NCI-H128 (cell line): Measurements from ENCODE around the gene TULP3.

Source experiments
- DNase-seq: peaks from one replicate; lab custom pipeline; 2025; ENCODE audit not compliant: unreplicated experiment; lab: John Stamatoyannopoulos, UW

TULP3 gene

DNA sequence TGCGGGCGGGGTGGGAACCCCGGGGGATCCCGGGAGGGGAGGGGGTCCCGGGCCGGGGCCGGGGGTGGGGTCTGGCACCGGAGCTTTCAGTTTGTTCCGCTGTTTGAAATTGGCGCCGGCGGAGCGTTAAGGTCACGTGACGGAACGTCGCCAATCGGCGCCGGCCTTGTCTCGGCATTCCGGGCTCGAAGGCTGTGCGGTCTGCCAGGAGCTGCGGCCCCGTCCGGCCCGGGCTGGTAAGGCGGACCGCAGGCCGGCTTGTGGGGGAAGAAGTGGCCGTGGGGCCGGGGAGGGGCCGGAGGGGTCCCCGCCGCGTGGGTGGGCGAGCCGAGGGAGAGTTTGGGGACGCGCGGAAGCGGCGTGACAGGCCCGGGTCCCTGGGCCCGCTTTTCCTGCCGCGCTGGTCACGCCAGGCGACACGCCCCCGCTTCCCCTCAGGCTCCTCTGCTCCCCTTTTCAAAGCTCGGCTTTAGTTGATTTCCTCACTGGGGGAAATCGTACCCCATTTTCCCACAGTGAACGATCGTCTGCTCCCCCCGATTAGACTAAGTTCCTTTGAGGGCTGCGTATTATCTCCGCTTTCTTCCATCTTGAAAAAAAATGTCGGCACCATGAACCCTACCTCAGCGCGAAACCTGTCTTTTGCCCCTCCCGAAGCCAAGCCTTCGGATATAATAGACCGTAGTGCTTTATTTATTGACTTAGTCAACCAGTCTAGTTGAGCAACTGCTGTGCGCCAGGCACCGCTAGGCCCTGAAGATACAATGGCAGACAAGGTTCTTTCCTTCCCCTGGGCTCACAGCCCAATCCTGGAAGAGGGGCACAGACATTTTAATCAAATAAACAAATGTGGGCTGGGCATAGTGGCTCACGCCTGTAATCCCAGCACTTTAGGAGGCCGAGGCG is 13.4 kb upstream of the TULP3 start, which contains the start of the genes FOXM1 and RHNO1:
FOXM1 (minus strand) TSS at position 128 of the 906 bp plus-strand sequence. CDS start 2,696 bp downstream, outside the sequence.
RHNO1 (plus strand) TSS at position 177 of the 906 bp plus-strand sequence. CDS start 8,144 bp downstream, outside the sequence.
- DNase-seq, result peak; percentile 70

DNA sequence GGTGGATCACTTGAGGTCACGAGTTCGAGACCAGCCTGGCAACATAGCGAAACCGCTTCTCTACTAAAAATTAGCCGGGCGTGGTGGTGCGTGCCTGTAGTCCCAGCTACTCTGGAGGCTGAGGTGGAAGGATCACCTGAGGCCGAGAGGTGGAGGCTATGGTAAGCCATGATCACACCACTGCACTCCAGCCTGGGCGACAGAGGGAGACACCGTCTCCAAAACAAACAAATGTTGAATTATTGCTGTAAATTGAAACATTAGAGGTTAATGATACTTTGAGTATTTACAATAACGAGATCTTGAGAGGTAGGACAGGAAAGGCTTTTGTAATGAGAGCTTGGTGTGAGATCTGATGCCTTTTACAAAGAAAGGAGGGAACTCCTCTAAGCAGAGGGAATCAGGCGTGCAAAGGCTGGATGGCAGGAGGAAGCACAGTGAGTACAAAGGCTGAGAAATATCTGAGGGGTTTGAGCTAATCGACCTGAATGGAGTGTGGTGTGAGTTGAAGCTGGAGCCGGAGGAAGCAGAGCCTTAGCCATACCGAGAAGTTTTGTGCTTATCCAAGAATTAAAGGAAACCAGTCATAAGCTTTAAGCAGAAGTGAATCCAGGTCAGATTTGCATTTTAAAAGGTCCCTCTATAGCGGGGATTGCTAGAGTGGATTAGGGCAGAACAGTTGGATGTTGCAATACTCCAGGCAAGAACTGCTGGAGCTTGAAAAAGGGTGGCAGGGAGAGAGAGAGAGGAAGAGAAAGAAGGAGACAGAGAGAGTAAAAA is 12.5 kb upstream of the TULP3 start:
- DNase-seq, result peak; percentile 57

DNA sequence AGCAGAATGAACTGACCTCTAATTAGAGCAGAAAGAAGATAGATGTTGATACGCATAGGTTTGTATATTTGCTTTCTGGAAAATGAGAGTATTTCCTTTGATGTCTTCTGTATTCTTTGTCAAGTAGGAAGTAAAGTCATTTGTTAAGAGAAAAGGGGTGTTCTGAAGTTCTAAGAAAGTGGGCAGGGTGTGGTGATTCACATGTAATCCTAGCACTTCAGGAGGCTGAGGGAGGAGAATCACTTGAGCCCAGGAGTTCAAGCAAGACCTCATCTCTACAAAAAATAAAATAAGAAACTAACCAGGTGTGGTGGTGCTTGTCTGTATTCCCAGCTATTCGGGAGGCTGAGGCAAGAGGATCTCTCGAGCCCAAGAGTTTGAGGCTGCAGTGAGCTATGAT is 10.8 kb upstream of the TULP3 start:
- no peak for DNase-seq

DNA sequence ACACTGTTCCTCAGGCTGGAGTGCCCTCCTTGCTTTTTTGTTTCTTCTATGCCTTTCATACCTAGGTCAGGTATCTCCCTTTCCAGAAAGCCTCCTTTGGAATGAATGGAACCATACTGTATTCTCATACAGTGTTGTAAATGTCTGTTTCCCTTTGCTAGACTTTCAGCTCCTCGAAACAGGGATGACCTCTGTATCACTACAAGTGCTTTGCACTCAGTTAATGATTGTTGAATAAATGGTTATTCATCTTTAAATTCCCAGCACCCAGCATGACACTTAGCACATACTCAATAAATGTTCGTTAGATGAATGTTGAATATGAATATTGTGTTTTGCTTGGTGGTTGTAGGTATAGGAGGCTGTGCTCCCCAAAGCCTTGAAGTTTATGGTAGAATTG is 5.9 kb upstream of the TULP3 start:
- DNase-seq, result no peak

DNA sequence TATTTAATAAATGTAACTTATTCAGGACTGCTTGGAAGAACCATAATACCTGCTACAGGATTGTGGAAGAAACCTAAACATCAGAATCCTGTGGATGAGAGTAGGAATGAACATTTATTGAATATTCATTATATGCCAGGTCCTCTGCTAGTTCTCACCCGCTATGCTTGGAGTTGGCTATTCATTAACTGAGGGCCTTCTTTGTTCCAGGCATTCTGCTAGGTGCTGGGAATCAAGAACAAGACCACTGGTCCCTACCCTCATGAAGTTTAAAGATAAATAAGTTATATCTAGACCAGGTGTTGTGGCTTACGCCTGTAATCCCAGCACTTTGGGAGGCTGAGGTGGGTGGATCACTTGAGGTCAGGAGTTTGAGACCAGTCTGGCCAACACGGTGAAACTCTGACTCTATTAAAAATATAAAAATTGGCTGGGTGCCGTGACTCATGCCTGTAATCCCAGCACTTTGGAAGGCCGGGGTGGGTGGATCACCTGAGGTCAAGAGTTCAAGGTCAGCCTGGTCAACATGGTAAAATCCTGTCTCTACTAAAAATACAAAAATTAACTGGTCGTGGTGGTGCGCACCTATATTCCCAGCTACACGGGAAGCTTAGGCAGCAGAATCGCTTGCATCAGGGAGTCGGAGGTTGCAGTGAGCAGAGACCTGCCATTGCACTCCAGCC is 3.8 kb upstream of the TULP3 start:
- DNase-seq, result no peak

DNA sequence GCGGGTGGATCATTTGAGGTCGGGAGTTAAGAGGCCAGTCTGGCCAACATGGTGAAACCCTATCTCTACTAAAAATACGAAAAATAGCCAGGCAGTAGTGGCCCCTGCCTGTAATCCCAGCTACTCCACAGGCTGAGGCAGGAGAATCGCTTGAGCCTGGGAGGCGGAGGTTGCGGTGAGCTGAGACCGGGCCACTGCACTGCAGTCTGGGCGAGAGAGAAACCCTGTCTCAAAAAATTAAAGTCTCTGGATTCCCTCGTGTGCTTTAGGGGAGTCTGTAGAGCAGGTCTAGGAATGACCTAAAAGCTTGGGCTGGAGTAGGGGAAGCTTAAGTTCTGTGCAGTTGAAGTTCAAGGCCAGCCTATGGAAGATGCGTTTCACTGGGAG is 697 bp upstream of the TULP3 start:
- no peak for DNase-seq

DNA sequence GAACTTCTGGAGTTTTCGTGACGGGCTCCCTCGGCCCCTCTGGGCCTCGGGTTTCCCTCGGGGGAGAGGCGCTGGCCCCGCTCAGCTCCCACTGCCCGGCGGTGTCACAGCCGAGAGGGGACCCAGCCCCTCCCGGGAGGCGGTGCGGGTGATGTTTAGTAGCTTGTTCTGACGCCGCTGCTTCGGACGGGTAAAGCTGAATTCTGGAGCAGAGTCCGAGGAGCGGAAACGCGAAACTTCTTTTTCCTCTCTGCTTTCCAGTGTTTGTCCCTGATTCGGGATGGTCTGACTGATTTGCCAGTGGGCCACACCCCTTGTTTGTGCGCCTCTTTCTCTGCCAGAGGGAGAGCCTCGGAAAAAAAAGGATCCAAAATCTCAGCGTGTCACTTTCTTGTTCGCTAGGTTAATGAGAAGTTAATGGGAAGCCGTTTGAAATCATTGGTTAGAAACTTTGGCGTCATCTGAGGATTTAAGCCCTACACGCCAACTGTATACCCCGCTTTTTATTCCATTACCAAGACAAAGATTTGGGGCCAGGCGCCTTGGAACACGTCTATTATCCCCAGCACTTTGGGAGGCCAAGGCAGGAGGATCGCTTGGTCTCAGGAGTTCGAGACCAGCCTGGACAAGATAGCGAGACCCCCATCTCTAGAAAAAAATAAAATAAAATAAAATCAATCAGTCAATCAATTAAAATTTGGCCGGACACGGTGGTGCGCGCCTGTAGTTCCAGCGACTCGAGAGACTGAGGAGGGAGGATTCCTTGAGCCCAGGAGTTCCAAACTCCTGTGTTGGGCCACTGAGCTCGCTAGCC is 756 bp downstream of the TULP3 start:
- no peak for DNase-seq

DNA sequence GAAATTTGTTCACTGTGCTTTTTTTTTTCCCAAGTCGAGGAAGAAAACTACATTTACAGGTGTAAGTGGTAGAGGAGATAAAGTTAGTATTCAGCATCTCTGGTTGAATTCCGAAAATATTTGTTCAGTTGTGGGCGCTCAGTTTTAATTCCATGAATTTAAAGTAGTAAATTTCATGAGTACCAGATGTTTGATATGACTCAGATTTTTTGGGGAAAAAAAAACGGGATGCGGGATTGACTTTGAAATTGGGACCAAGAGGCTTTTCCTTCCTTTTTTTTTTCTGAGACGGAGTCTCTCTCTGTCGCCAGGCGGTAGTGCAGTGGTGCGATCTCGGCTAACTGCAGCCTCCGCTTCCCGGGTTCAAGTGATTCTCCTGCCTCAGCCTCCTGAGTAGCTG is 1.6 kb downstream of the TULP3 start:
- no peak for DNase-seq

DNA sequence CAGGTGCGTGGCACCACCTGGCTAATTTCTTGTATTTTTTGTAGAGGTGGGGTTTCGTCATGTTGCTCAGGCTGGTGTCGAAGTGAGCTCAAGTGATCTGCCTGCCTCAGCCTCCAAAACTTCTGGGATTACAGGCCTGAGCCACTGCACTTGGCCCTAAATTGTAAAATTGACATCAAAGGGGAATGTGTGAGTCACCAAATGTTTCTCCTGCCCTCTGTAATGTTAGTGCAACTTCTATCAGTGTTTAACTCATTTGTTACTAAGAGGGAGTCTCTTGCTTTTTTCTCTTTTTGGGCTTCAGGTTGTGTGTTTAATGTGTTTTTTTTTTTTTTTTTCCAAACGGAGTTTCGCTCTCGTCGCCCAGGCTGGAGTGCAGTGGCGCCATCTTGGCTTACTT is 2.3 kb downstream of the TULP3 start:
- DNase-seq, result no peak

DNA sequence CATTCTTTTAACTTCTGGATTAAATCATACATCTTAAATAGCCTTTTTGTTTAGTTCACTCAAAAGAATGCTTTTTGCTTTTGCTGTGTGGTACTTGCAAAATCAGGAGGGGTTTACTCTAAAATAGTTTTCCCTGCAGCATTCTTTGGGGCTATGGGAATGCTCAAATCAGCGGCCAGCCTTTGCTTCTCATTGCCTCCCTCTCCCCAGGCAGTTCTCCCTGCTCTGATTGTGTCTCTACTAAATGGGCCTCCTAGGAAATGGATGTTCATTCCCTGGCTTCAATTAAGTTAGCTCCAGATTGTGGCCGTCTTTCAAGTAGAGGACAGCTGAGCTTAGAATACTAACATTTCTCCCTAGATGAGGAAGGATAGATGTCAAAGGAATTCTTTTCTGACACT is 4.4 kb downstream of the TULP3 start:
- no peak for DNase-seq

DNA sequence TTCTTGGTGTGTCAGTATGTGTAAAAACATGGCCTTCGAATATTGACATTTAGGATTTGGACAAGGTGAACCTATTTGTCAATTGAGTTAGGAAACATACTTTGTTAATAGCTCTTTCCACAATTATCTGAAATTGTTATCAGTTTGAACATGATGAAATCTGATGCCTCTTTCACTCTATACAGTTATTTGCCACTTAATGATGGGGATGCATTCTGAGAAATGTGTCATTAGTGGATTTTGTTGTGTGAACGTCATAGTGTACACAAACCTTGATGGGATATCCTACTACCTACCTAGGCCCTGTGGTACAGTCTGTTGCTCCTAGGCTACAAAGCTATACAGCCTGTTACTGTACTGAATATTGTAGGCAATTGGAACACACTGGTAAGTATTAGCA is 4.8 kb downstream of the TULP3 start:
- no peak for DNase-seq

DNA sequence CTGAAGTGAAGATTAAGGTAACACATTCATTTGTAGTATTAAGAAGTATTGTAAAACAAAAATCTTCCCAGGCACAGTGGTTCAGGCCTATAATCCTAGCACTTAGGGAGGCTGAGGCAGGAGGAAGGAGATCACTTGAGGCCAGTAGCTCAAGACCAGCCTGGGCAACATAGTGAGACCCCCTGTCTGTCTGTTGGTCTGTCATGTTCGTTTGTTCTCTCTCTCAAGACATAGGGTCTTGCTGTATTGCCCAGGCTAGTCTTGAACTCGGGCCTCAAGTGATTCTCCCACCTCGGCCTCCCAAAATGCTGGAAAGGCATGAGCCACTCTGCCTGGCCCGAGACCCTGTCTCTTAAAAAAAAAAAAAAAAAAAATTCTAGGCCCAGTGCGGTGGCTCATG is 6.7 kb downstream of the TULP3 start:
- no peak for DNase-seq

DNA sequence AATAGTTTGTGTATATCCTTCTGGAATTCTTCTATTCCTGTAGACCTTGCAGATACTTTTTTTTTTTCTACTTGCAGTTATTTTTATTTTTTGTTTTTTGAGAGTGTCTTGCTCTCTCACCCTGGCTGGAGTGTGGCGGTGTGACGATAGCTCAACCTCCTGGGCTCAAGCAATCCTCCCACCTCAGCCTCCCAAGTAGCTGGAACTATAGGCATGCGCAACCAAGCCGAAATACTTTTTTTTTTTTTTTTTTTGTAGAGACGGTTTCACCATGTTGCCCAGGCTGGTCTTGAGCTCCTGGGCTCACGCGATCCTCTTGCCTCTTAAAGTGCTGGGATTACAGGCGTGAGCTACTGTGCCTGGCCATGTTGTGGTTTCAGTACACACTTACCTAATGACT is 10.0 kb downstream of the TULP3 start:
- DNase-seq, result no peak

DNA sequence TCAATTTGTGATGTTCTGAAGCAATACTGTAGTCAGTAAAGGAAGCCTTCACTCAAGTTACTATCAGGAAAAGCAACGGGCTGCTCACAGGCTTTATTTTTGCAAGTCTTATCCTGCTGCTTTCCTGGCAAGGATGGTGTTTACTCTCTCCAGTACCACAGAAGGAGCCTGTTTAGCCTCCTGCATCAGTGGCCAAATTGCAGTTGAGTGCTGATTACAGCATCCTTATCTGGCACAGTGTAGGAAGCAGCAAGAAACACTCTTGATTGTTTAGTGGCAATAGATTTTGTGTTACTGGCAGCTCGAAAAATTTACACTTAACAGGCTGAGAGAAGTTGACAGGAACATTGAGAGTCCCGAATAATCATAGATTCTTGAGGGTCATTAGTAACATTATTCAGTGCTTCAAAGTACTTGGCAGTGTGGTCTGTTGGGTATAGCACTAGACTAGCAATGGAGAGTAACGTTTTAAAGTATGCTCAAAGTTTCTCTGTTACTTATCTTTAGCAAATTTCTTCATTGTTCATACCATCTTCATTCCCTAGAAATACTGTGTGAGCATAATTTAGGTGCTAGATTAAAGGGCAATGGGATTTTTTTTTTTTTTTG is 11.7 kb downstream of the TULP3 start:
- DNase-seq, result peak; percentile 74

DNA sequence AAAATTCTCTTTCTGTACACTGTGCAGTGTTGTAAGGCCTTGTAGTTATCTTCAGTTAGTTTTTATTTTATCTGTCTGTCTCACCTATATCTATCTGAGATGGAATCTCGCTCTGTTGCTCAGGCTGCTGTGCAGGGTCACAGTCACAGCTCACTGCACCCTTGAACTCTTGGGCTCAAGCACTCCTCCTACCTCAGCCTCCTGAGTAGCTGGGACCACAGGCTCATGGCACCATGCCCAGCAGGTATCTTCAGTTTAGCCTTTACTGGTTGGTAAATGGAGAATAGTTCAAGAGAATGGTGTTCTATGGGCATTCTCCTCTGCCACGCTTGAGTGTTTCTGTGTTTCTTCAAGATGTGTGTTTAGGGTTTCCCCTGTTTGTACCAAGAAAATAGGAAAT is 13.6 kb downstream of the TULP3 start:
- no peak for DNase-seq

DNA sequence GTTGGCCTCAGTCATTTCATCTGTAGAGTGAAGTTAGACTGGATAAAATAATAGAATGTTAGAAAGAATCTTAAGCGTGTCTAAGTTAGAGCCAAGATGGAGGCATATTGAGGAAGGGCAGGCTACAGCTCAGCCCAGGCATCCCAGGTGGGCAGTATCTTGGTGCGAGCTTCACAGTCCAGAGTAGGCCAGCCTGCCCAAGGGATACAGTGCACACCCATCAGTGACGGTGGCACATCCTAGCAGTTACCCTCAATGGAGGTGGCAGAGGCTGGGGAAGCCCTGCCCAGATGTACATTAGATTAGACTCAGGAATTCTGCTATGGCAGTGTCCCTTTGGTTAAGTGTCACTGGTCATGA is 21.5 kb downstream of the TULP3 start:
- no peak for DNase-seq

DNA sequence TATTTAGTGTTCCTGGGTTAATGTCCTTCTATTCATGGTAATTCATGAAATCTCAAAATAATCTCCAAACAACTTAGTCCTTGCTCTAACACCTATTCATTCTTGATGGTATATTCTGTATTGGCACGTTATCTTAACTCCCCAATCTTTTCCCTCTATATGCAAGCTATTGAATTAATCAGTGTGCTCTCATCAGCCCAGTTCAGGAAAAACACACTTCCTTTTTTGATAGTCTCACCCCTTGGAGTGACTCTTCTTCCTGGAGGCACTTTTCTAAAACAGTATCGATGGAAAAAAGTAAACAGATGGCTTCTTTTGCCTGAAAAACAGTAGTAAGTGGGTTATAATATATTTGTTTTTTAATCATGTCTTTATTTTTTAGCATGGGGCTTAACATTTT is 28.6 kb downstream of the TULP3 start:
- DNase-seq, result no peak

DNA sequence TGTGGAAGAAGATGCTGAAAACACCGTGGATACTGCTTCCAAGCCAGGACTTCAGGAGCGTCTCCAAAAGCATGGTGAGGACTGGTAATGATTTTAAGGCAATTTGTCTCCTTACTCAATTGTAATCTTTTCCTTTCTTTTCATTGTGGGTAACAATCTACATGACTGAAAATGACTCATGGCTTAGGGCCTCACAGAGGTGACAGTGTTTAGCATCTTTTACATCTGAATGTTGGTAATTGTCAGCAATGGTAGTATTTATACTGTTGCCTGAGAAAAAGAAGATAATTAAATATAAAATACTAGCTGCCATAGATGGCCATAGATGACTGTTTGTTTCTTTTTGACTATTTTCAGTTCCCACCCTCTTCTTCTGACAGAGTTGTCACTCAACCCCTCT is 31.6 kb downstream of the TULP3 start:
- no peak for DNase-seq

DNA sequence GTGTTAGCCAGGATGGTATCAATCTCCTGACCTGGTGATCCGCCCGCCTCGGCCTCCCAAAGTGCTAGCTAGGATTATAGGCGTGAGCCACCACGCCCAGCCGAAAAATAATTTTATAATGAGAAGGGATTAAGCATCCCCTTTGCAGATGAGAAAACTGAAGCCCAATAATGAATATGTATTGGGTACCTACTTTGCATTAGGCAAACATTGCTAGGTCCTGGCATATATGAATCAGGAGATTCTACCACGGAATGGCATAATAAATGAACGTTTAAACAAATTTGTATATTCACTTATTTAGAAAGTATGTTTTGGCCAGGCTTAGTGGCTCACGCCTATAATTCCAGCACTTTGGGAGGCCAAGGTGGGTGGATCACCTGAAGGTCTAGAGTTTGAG is 32.4 kb downstream of the TULP3 start:
- DNase-seq, result no peak

DNA sequence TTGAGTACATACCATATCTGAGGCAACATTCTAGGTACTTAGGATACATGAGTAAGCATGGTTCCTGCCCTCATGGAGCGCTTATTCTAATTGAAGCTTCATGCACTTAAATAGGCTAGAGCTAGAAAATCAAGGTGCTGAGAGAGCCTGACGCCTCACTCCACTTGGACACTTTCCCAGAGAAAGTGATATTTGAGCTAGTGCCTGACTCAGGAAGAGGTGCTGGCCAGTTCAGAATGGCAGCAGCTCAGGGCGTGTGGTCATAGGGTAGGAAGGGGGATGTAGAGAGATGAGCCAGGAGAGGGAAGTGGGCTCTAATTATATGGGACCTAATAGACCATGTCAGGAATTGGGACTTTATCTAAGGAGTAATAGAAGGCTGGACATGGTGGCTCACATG is 33.3 kb downstream of the TULP3 start:
- DNase-seq, result no peak
